HG02588 (cell line): Measurements from ENCODE around the gene NOL12.
"Not testable (repeated sequence)": the region's sequence is repeated elsewhere in the genome, so short reads cannot be mapped to it uniquely, and the experiment has no call there.

Experiments used
- ATAC-seq: cut with Tn5 transposase; IDR thresholded peaks from one replicate; pipeline ENCODE4 v1.9.1; 2021; ENCODE audit warnings: mild to moderate bottlenecking, moderate library complexity; ENCODE audit not compliant: unreplicated experiment

NOL12 gene

GRCh38 chr22:37678372-37678771 is 7.8 kb upstream of the NOL12 start:
- no peak for ATAC-seq

GRCh38 chr22:37679670-37680069 is 6.5 kb upstream of the NOL12 start:
- no peak for ATAC-seq

GRCh38 chr22:37680191-37680851 is 5.8 kb upstream of the NOL12 start:
- ATAC-seq = no peak

GRCh38 chr22:37681001-37681424 is 5.1 kb upstream of the NOL12 start:
- no peak for ATAC-seq

- no peak for ATAC-seq
These were observed 4.5 kb upstream of the NOL12 start for GRCh38 chr22:37681556-37682049.

- ATAC-seq = no peak
These were observed 1.1 kb upstream of the NOL12 start for GRCh38 chr22:37684803-37685615.

- ATAC-seq = no peak
These were observed 4.3 kb downstream of the NOL12 start for GRCh38 chr22:37690407-37690806.

GRCh38 chr22:37690901-37691504 is 4.9 kb downstream of the NOL12 start:
- ATAC-seq = no peak

GRCh38 chr22:37692627-37693285 is 6.6 kb downstream of the NOL12 start:
- ATAC-seq = no peak

- not testable (repeated sequence) for ATAC-seq
These were observed 8.0 kb downstream of the NOL12 start for GRCh38 chr22:37694131-37694530.

- not testable (repeated sequence) for ATAC-seq
These were observed 10.1 kb downstream of the NOL12 start for GRCh38 chr22:37696260-37696656.

- peak; percentile 89 for ATAC-seq
These were observed 10.8 kb downstream of the NOL12 start, which contains the start of gene TRIOBP for GRCh38 chr22:37696657-37697537. TRIOBP (plus strand) TSS chr22:37697048; CDS start chr22:37701366, 4,318 bp downstream.

GRCh38 chr22:37697538-37697835 is 11.3 kb downstream of the NOL12 start:
- ATAC-seq = no peak

GRCh38 chr22:37701141-37701786 is 15.1 kb downstream of the NOL12 start:
- ATAC-seq = no peak

- no peak for ATAC-seq
These were observed 17.8 kb downstream of the NOL12 start for GRCh38 chr22:37703906-37704305.

GRCh38 chr22:37704645-37705044 is 18.5 kb downstream of the NOL12 start:
- ATAC-seq = no peak

- ATAC-seq = no peak
These were observed 19.1 kb downstream of the NOL12 start for GRCh38 chr22:37705205-37705604.

GRCh38 chr22:37708580-37709444 is 22.7 kb downstream of the NOL12 start:
- no peak for ATAC-seq

- ATAC-seq = no peak
These were observed 23.3 kb downstream of the NOL12 start for GRCh38 chr22:37709445-37709765.
